ENCODE measurements around the gene PRDM16. TPM values are rescaled to one million over a fixed set of nuclear protein-coding genes. Genes with fewer than 3 reads are reported as not detected.

Gene PRDM16
- total and polyA plus RNA-seq, 7 donors, result 0.04 to 1.2 (median 0.31) TPM

GRCh38 chr1:3317456-3317855 lies 248.5 kb downstream of the PRDM16 start:
- Histone ChIP-seq H3K4me3 (no peak overlapping the region), H3K9me3 (no peaks in the 10 kb centered on the region), H3K4me1 (peaks cover 17% of the 10 kb centered on the region), H3K27ac (no peak overlapping the region), H3K36me3 (ENCODE audit: insufficient read depth in 1 of 2, low read depth in 1 of 2) (no peaks in the 10 kb centered on the region), H3K27me3 (ENCODE audit: insufficient read depth in 3 of 3, low read length in 2 of 3) (peaks cover 0 to 49% (median 5%) of the 10 kb centered on the region in 3 donors)
- ATAC-seq (no peak), DNase-seq (no peak)
- no peak for TF ChIP-seq CTCF (IDR thresholded peaks at IDR 0.05)
- 88 to 90% (median 89%) methylated on average over 17 of the region's 17 CpGs for WGBS, 3 donors
- intact Hi-C loops (cut with DNase I), result no loop called here

DNA sequence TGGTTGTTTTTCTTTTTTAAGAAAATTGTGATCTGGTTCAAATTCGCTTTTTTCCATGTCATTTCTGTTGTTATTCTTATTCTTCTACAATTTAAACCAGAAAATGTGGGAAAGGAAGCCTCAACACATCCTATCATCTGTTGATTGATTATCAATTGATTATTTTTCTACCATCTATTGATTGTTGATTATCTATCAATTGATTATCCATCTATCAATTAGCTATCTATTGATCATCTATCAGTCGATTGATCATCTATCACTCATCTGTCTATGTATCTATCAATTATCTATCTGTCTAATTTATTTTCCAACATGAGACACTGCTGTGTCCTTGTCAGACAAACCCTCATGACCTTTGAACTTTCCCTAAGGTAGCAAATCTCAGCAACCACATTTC lies 249.3 kb downstream of the PRDM16 start:
- Histone ChIP-seq H3K4me3 (no peak overlapping the region), H3K27ac (no peak overlapping the region), H3K4me1 (peaks cover 11% of the 10 kb centered on the region), H3K36me3 (ENCODE audit: insufficient read depth in 1 of 2, low read depth in 1 of 2) (no peaks in the 10 kb centered on the region), H3K27me3 (ENCODE audit: insufficient read depth in 3 of 3, low read length in 2 of 3) (peaks cover 0 to 54% (median 5%) of the 10 kb centered on the region in 3 donors), H3K9me3 (no peaks in the 10 kb centered on the region)
- no peak for TF ChIP-seq CTCF (IDR thresholded peaks at IDR 0.05)
- intact Hi-C loops (cut with DNase I), result no loop called here
- ATAC-seq (no peak), DNase-seq (no peak)
- 91 to 97% (median 94%) methylated on average over 2 of the region's 2 CpGs for WGBS, 3 donors

DNA sequence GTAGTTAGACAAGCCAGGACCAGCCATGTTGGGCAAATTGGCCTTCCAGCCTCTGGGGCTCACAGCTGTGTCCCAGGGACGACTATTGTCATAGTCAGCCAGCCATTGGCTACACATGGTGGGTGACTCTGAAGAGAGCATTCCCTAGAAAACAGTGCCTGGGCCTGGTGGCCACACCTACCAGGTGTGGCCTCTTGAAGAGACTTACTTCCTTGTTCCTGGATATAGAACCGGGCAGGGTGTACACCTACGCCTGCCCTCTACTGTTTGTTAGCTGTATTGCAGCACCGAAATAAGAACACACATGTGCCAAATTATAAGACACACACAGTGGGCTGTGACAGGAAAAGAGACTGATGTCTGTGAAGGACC lies 250.9 kb downstream of the PRDM16 start:
- no peak for DNase-seq
- 29 to 32% (median 30%) methylated on average over 4 of the region's 4 CpGs for WGBS, 3 donors
- peak; percentile 55 to 66 (median 58) for ATAC-seq
- intact Hi-C loops (cut with DNase I), result no loop called here
- Histone ChIP-seq H3K4me3 (no peak overlapping the region), H3K27ac (no peak overlapping the region), H3K9me3 (no peaks in the 10 kb centered on the region), H3K27me3 (ENCODE audit: insufficient read depth in 3 of 3, low read length in 2 of 3) (peaks cover 0 to 55% (median 3%) of the 10 kb centered on the region in 3 donors), H3K36me3 (ENCODE audit: insufficient read depth in 1 of 2, low read depth in 1 of 2) (no peaks in the 10 kb centered on the region), H3K4me1 (no peaks in the 10 kb centered on the region)
- peak; percentile 56 for TF ChIP-seq CTCF (IDR thresholded peaks at IDR 0.05)

DNA sequence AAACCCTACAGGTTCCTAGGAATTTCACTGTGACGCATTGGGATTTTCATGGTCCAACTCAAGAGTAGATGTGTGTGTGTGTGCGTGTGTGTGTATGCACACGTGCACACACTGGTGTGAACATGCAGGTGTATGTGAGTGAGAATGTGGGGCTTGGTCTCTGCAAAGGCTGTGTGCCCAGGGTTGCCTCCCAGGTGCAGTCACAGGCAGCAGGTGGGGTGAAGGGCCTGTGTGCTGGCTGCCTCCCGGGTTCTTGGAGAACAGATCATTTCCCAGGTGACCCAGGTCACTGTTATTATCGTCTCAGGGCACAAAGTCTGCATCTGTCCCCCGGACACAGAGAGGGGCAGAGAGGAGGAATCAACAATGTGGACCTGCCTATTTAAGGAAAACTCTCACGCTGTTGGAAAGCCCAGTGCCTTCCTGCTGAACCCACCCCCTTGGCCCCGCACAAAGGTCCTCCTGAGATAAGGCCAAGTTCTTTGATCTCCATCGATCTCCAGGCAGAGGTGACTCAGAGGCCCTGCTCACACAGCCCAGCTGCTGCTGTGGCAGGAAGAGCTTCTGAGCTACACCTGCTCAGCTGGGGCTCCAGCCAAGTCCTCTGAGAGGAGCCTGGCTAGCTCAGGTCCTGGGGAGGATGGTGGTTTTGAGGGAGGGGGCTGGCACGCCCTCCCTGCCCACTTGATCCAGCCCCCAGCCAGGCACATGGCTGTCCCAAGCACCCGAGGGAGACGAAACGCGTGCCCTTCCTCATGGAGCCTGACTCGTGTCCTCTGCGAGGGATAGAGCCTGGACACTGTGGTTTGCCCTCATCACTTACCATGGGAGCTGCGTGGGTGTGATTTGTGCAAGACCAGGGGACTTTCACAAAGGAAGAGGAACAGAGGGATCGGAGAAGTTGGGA lies 251.5 kb downstream of the PRDM16 start:
- no peak overlapping the region for H3K27ac ChIP-seq
- no peaks in the 10 kb centered on the region for H3K4me1 ChIP-seq
- ATAC-seq (peak in 1 of 4 donors; percentile 66), DNase-seq (no peak)
- no peaks in the 10 kb centered on the region for H3K36me3 ChIP-seq (ENCODE audit: insufficient read depth in 1 of 2, low read depth in 1 of 2)
- no peak overlapping the region for H3K4me3 ChIP-seq
- no peaks in the 10 kb centered on the region for H3K9me3 ChIP-seq
- 28 to 30% (median 29%) methylated on average over 18 of the region's 18 CpGs for WGBS, 3 donors
- peaks cover 0 to 55% (median 3%) of the 10 kb centered on the region in 3 donors for H3K27me3 ChIP-seq (ENCODE audit: insufficient read depth in 3 of 3, low read length in 2 of 3)
- no peak for TF ChIP-seq CTCF (IDR thresholded peaks at IDR 0.05)
- intact Hi-C loops (cut with DNase I), result no loop called here
